Trophoblast cell (in vitro differentiated cells and primary cell): Measurements from ENCODE around the gene COL16A1.
A peak's percentile ranks its signal among the peaks of the same experiment; 100 is the strongest.

Source experiments
- DNase-seq, 2 donors: peaks; one replicate each; pipeline ENCODE4 v3.0.0-alpha.2; 2016
- H2AFZ ChIP-seq: 2 replicates; pipeline ENCODE4 v1.6.1; 2013; ENCODE audit warnings: low read length, moderate library complexity, mild to moderate bottlenecking; ENCODE audit not compliant: insufficient read depth, poor library complexity
- H2AK5ac ChIP-seq: 2 replicates; pipeline ENCODE4 v1.6.1; 2013; ENCODE audit warnings: mild to moderate bottlenecking, low read length
- H2BK120ac ChIP-seq: 2 replicates; pipeline ENCODE4 v1.6.1; 2013; ENCODE audit warnings: low read length, mild to moderate bottlenecking, moderate library complexity; ENCODE audit not compliant: insufficient read depth, poor library complexity
- H2BK12ac ChIP-seq: 2 replicates; pipeline ENCODE4 v1.6.1; 2013; ENCODE audit warnings: mild to moderate bottlenecking, low read length, moderate library complexity
- H2BK5ac ChIP-seq: 2 replicates; pipeline ENCODE4 v1.6.1; 2013; ENCODE audit warnings: low read length, low read depth, moderate library complexity, mild to moderate bottlenecking; ENCODE audit not compliant: poor library complexity
- H3K14ac ChIP-seq: 2 replicates; pipeline ENCODE4 v1.6.1; 2013; ENCODE audit warnings: mild to moderate bottlenecking, low read length
- H3K18ac ChIP-seq: 2 replicates; pipeline ENCODE4 v1.6.1; 2013; ENCODE audit warnings: mild to moderate bottlenecking, low read length
- H3K23ac ChIP-seq: 2 replicates; pipeline ENCODE4 v1.6.1; 2013; ENCODE audit warnings: low read length
- H3K27ac ChIP-seq: 2 replicates; pipeline ENCODE4 v1.5.1; 2013; ENCODE audit warnings: low read depth, mild to moderate bottlenecking, inconsistent platforms, low read length, moderate library complexity
- H3K27me3 ChIP-seq: 2 replicates; pipeline ENCODE4 v1.6.1; 2013; ENCODE audit warnings: inconsistent platforms, mild to moderate bottlenecking, low read length, moderate library complexity; ENCODE audit not compliant: insufficient read depth
- H3K36me3 ChIP-seq, 2 experiments: 1 replicate in 1 of 2; 2 replicates in 1 of 2; pipeline ENCODE4 v1.6.1; 2013; ENCODE audit warnings: low read length in 2 of 2, mild to moderate bottlenecking in 2 of 2, moderate library complexity in 1 of 2; ENCODE audit not compliant: insufficient read depth in 2 of 2, control insufficient read depth in 1 of 2
- H3K4ac ChIP-seq: 2 replicates; pipeline ENCODE4 v1.6.1; 2013; ENCODE audit warnings: low read depth, mild to moderate bottlenecking, low read length, moderate library complexity
- H3K4me1 ChIP-seq, 2 experiments: 1 replicate in 1 of 2; 2 replicates in 1 of 2; pipeline ENCODE4 v1.6.1; 2013; ENCODE audit warnings: low read length in 2 of 2, mild to moderate bottlenecking in 2 of 2, moderate library complexity in 1 of 2; ENCODE audit not compliant: insufficient read depth in 2 of 2, control insufficient read depth in 1 of 2
- H3K4me2 ChIP-seq: 2 replicates; pipeline ENCODE4 v1.6.1; 2013; ENCODE audit warnings: inconsistent platforms, mild to moderate bottlenecking, low read length, moderate library complexity
- H3K4me3 ChIP-seq: 2 replicates; pipeline ENCODE4 v1.5.1; 2013; ENCODE audit warnings: mild to moderate bottlenecking, low read depth, low read length, inconsistent platforms
- H3K79me1 ChIP-seq: one replicate; pipeline ENCODE4 v1.6.1; 2013; ENCODE audit warnings: low read length
- H3K79me2 ChIP-seq: 2 replicates; pipeline ENCODE4 v1.6.1; 2013; ENCODE audit warnings: low read length, mild to moderate bottlenecking; ENCODE audit not compliant: control insufficient read depth, insufficient read depth, poor library complexity
- H3K9ac ChIP-seq: 2 replicates; pipeline ENCODE4 v1.6.1; 2013; ENCODE audit warnings: mild to moderate bottlenecking, low read length
- H3K9me3 ChIP-seq: 2 replicates; pipeline ENCODE4 v1.6.1; 2013; ENCODE audit warnings: low read depth, mild to moderate bottlenecking, control low read depth, inconsistent platforms, low read length; ENCODE audit not compliant: insufficient read depth
- H4K12ac ChIP-seq: 2 replicates; pipeline ENCODE4 v1.6.1; 2013; ENCODE audit warnings: low read depth, mild to moderate bottlenecking, low read length, moderate library complexity
- H4K8ac ChIP-seq: 2 replicates; pipeline ENCODE4 v1.6.1; 2013; ENCODE audit warnings: low read depth, mild to moderate bottlenecking, low read length, moderate library complexity
- H4K91ac ChIP-seq: one replicate; pipeline ENCODE4 v1.6.1; 2013; ENCODE audit warnings: low read depth, mild to moderate bottlenecking, low read length, moderate library complexity
- WGBS: extraction: QIAGEN DNeasy Blood & Tissue Kit; methylation state at CpG from one replicate; pipeline ENCODE4 v1.1.7; 2013; ENCODE audit warnings: missing lambda C conversion rate; ENCODE audit not compliant: insufficient read length, insufficient coverage; ENCODE audit errors: extremely low coverage; 5-methylcytosine and 5-hydroxymethylcytosine counted together

Gene COL16A1

DNA sequence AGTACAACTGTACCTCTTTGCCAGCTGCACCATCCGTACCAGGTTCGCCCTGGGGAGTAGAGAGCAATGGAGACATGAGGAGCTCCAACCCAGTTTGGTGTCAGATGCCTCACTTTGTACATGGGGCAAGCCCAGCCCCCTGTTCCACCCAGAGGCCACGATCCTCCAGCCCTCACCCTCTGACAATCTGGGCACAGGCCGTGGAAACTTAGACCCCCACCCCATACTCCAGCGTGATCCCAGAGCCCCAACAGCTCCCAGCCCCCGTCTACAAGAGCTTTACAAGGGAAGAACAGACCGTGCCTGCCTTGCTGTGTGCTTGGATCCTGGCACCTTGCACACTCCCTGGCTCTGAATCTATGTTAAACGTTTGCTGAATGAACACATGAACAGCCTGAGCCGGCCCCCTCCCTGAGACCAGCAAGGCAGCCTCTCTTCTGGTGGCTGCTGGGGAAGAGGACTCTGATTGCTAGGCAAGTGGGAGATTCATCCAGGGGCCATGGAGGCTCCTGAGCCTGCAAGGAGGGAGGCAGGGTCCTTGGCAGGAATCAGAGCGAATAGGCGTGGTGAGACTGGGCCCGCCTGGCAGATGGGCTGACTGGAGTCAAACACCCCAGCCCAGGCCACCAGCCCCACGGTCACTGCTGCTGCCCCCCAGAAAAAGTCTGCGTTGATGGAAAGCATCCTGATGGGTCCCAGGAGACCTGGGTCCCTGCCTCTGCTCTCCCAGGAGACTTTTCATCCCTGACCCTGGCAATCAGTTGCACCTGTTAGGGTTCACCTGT, 46.6 kb downstream of the COL16A1 start:
- peak overlapping the region; percentile 59 for H4K91ac ChIP-seq
- H4K12ac ChIP-seq = no peak overlapping the region
- H2AFZ ChIP-seq = no peak overlapping the region
- H2AK5ac ChIP-seq = no peak overlapping the region
- peak overlapping the region; percentile 23 for H3K4ac ChIP-seq
- H3K9ac ChIP-seq = no peak overlapping the region
- H2BK12ac ChIP-seq = peak overlapping the region; percentile 88
- no CpG with 5 or more reads among the region's 14 CpGs for WGBS
- H3K4me3 ChIP-seq = no peak overlapping the region
- peaks cover 30 to 38% of the 10 kb centered on the region in 2 experiments for H3K4me1 ChIP-seq
- H3K79me1 ChIP-seq = peaks cover 33% of the 10 kb centered on the region
- no peak overlapping the region for H4K8ac ChIP-seq
- H2BK120ac ChIP-seq = peak overlapping the region; percentile 64
- no peak for DNase-seq
- H3K9me3 ChIP-seq = no peaks in the 10 kb centered on the region
- H3K18ac ChIP-seq = peak overlapping the region; percentile 19
- H3K79me2 ChIP-seq = peaks cover 2% of the 10 kb centered on the region
- peak overlapping the region; percentile 33 for H3K14ac ChIP-seq
- no peak overlapping the region for H2BK5ac ChIP-seq
- no peaks in the 10 kb centered on the region for H3K27me3 ChIP-seq
- H3K23ac ChIP-seq = no peak overlapping the region
- H3K36me3 ChIP-seq = peaks cover 57 to 67% of the 10 kb centered on the region in 2 experiments
- peak overlapping the region; percentile 14 for H3K27ac ChIP-seq
- H3K4me2 ChIP-seq = no peak overlapping the region

- H3K79me1 ChIP-seq = peaks cover 38% of the 10 kb centered on the region
- no CpG with 5 or more reads among the region's 4 CpGs for WGBS
- DNase-seq = no peak
These were observed 48.1 kb downstream of the COL16A1 start for GRCh38 chr1:31655756-31656155.

GRCh38 chr1:31655104-31655503, 48.7 kb downstream of the COL16A1 start:
- Histone ChIP-seq H2BK120ac (peak overlapping the region; percentile 70), H4K91ac (peak overlapping the region; percentile 79), H2BK12ac (peak overlapping the region; percentile 82), H3K23ac (no peak overlapping the region), H2BK5ac (peak overlapping the region; percentile 34), H3K4ac (peak overlapping the region; percentile 42), H3K27me3 (no peaks in the 10 kb centered on the region), H3K9me3 (no peaks in the 10 kb centered on the region), H3K18ac (peak overlapping the region; percentile 60), H3K36me3 (peaks cover 38 to 54% of the 10 kb centered on the region in 2 experiments), H3K4me2 (no peak overlapping the region), H4K8ac (peak overlapping the region; percentile 8), H3K4me1 (peaks cover 39 to 44% of the 10 kb centered on the region in 2 experiments), H3K79me2 (peaks cover 7% of the 10 kb centered on the region), H2AK5ac (peak overlapping the region; percentile 12), H3K79me1 (peaks cover 45% of the 10 kb centered on the region), H3K9ac (no peak overlapping the region), H3K4me3 (no peak overlapping the region), H4K12ac (peak overlapping the region; percentile 32), H2AFZ (no peak overlapping the region), H3K27ac (no peak overlapping the region), H3K14ac (peak overlapping the region; percentile 76)
- no peak for DNase-seq
- no CpG with 5 or more reads among the region's 6 CpGs for WGBS

More at GRCh38 chr1:31655756-31656155, 48.1 kb downstream of the COL16A1 start:
- Histone ChIP-seq H3K14ac (peak overlapping the region; percentile 76), H3K4ac (no peak overlapping the region), H3K4me2 (no peak overlapping the region), H3K36me3 (peaks cover 43 to 58% of the 10 kb centered on the region in 2 experiments), H2BK5ac (peak overlapping the region; percentile 44), H3K9me3 (no peaks in the 10 kb centered on the region), H2BK12ac (peak overlapping the region; percentile 82), H4K12ac (peak overlapping the region; percentile 20), H3K79me2 (peaks cover 4% of the 10 kb centered on the region), H3K4me3 (no peak overlapping the region), H4K91ac (peak overlapping the region; percentile 79), H2BK120ac (peak overlapping the region; percentile 70), H2AFZ (no peak overlapping the region), H2AK5ac (peak overlapping the region; percentile 12), H3K27ac (peak overlapping the region; percentile 30), H4K8ac (peak overlapping the region; percentile 8), H3K23ac (no peak overlapping the region), H3K27me3 (no peaks in the 10 kb centered on the region), H3K4me1 (peaks cover 34 to 38% of the 10 kb centered on the region in 2 experiments), H3K9ac (no peak overlapping the region), H3K18ac (peak overlapping the region; percentile 60)

DNA sequence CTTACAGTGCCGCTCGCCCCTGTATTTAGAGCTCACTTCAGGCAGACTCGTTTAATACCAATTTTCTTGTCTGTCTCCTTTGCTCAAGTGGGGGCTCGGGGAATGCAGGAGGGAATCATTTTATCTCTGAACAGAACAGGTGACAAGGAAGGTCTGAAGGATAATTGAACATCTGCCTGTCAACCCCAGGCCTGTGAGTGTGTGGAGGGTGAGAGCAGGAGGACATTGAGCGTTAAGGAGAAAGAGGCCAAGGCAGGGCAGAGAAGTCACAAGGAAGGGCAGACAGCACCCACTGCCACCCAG, 49.4 kb downstream of the COL16A1 start:
- Histone ChIP-seq H3K36me3 (peaks cover 36 to 51% of the 10 kb centered on the region in 2 experiments), H2AK5ac (no peak overlapping the region), H3K9ac (no peak overlapping the region), H3K23ac (no peak overlapping the region), H3K18ac (no peak overlapping the region), H3K79me1 (peaks cover 50% of the 10 kb centered on the region), H3K79me2 (peaks cover 10% of the 10 kb centered on the region), H2BK5ac (no peak overlapping the region), H4K12ac (no peak overlapping the region), H2BK120ac (no peak overlapping the region), H3K4me2 (no peak overlapping the region), H2AFZ (no peak overlapping the region), H3K14ac (peak overlapping the region; percentile 20), H3K4me1 (peaks cover 43 to 49% of the 10 kb centered on the region in 2 experiments), H2BK12ac (peak overlapping the region; percentile 2), H3K9me3 (no peaks in the 10 kb centered on the region), H4K91ac (no peak overlapping the region), H4K8ac (no peak overlapping the region), H3K4me3 (no peak overlapping the region), H3K27me3 (no peaks in the 10 kb centered on the region), H3K4ac (no peak overlapping the region), H3K27ac (no peak overlapping the region)
- DNase-seq = no peak
- no CpG with 5 or more reads among the region's 5 CpGs for WGBS
